Mesenchymal stem cell (in vitro differentiated cells and primary cell): ENCODE data around the gene CNDP2.

Experiments used
- DNase-seq: peaks from one replicate; pipeline ENCODE4 v3.0.0-alpha.2; 2013
- H2AFZ ChIP-seq: one replicate; pipeline ENCODE4 v1.6.1; 2013; ENCODE audit warnings: low read depth, mild to moderate bottlenecking, control low read depth, inconsistent platforms, low read length, moderate library complexity
- H2AK5ac ChIP-seq: 2 replicates; pipeline ENCODE4 v1.6.1; 2013; ENCODE audit warnings: low read length, moderate library complexity, mild to moderate bottlenecking, inconsistent platforms; ENCODE audit not compliant: severe bottlenecking
- H2BK120ac ChIP-seq: one replicate; pipeline ENCODE4 v1.6.1; 2013; ENCODE audit warnings: low read depth, mild to moderate bottlenecking, inconsistent platforms, low read length, moderate library complexity
- H2BK12ac ChIP-seq, 2 experiments: one replicate each; pipeline ENCODE4 v1.6.1; 2013; ENCODE audit warnings: inconsistent platforms in 2 of 2, low read length in 2 of 2, mild to moderate bottlenecking in 2 of 2, moderate library complexity in 2 of 2, control low read depth in 1 of 2
- H2BK15ac ChIP-seq: one replicate; pipeline ENCODE4 v1.6.1; 2013; ENCODE audit warnings: mild to moderate bottlenecking, low read depth, inconsistent platforms; ENCODE audit not compliant: poor library complexity, severe bottlenecking
- H2BK5ac ChIP-seq: 2 replicates; pipeline ENCODE4 v1.6.1; 2013; ENCODE audit warnings: low read depth, mild to moderate bottlenecking, low read length, control low read depth, inconsistent platforms; ENCODE audit not compliant: poor library complexity, severe bottlenecking
- H3K14ac ChIP-seq, 2 experiments: one replicate each; pipeline ENCODE4 v1.6.1; 2013; ENCODE audit warnings: inconsistent platforms in 2 of 2, low read length in 2 of 2, control low read depth in 1 of 2, mild to moderate bottlenecking in 1 of 2, moderate library complexity in 1 of 2
- H3K18ac ChIP-seq, 2 experiments: one replicate each; pipeline ENCODE4 v1.6.1; 2013; ENCODE audit warnings: inconsistent platforms in 2 of 2, low read length in 2 of 2, control low read depth in 1 of 2, low read depth in 1 of 2, mild to moderate bottlenecking in 1 of 2
- H3K23ac ChIP-seq, 2 experiments: one replicate each; pipeline ENCODE4 v1.6.1; 2013; ENCODE audit warnings: inconsistent platforms in 2 of 2, low read length in 2 of 2, mild to moderate bottlenecking in 2 of 2, moderate library complexity in 2 of 2, control low read depth in 1 of 2
- H3K27ac ChIP-seq: 2 replicates; pipeline ENCODE4 v1.5.1; 2013; ENCODE audit warnings: mild to moderate bottlenecking, moderate library complexity, low read length, control low read depth, inconsistent platforms; ENCODE audit not compliant: poor library complexity, severe bottlenecking
- H3K27me3 ChIP-seq, 2 experiments: 2 replicates each; pipeline versions ENCODE4 v1.6.1 to v1.7.0; 2013; ENCODE audit warnings: low read length in 2 of 2, mild to moderate bottlenecking in 2 of 2, moderate library complexity in 2 of 2, control low read depth in 1 of 2, inconsistent platforms in 1 of 2; ENCODE audit not compliant: control insufficient read depth in 1 of 2, insufficient read depth in 1 of 2
- H3K36me3 ChIP-seq, 2 experiments: 2 replicates each; pipeline versions ENCODE4 v1.6.1 to v1.7.0; 2013; ENCODE audit warnings: low read length in 2 of 2, control low read depth in 1 of 2, inconsistent platforms in 1 of 2, low read depth in 1 of 2, mild to moderate bottlenecking in 1 of 2; ENCODE audit not compliant: insufficient read depth in 2 of 2, control insufficient read depth in 1 of 2
- H3K4ac ChIP-seq, 2 experiments: one replicate each; pipeline ENCODE4 v1.6.1; 2013; ENCODE audit warnings: inconsistent platforms in 2 of 2, low read length in 2 of 2, mild to moderate bottlenecking in 2 of 2, moderate library complexity in 2 of 2, control low read depth in 1 of 2, low read depth in 1 of 2
- H3K4me1 ChIP-seq: 2 replicates; pipeline ENCODE4 v1.6.1; 2013; ENCODE audit warnings: low read depth, low read length, control low read depth; ENCODE audit not compliant: control insufficient read depth, insufficient read depth
- H3K4me2 ChIP-seq: 2 replicates; pipeline ENCODE4 v1.6.1; 2013; ENCODE audit warnings: low read length, mild to moderate bottlenecking, inconsistent platforms; ENCODE audit not compliant: poor library complexity, severe bottlenecking
- H3K4me3 ChIP-seq, 2 experiments: 2 replicates each; pipeline versions ENCODE4 v1.5.1 to v1.7.0; 2013; ENCODE audit warnings: low read length in 2 of 2, mild to moderate bottlenecking in 2 of 2, control low read depth in 1 of 2, low read depth in 1 of 2; ENCODE audit not compliant: insufficient read depth in 1 of 2
- H3K79me1 ChIP-seq: replicated peaks from 2 replicates; pipeline ENCODE4 v1.6.1; 2013; ENCODE audit warnings: mild to moderate bottlenecking, control low read depth, low read length, inconsistent platforms; ENCODE audit not compliant: poor library complexity, severe bottlenecking
- H3K9ac ChIP-seq: 2 replicates; pipeline ENCODE4 v1.7.0; 2013; ENCODE audit warnings: mild to moderate bottlenecking, low read length, moderate library complexity
- H3K9me3 ChIP-seq: 2 replicates; pipeline ENCODE4 v1.7.0; 2013; ENCODE audit warnings: mild to moderate bottlenecking, low read length; ENCODE audit not compliant: control insufficient read depth
- H4K8ac ChIP-seq: one replicate; pipeline ENCODE4 v1.6.1; 2013; ENCODE audit warnings: inconsistent platforms, mild to moderate bottlenecking, low read length, moderate library complexity
- H4K91ac ChIP-seq: one replicate; pipeline ENCODE4 v1.6.1; 2013; ENCODE audit warnings: mild to moderate bottlenecking, low read length, inconsistent platforms
- WGBS: methylation state at CpG from one replicate; pipeline ENCODE4 v1.1.7; 2013; ENCODE audit warnings: mixed read lengths; 5-methylcytosine and 5-hydroxymethylcytosine counted together

CNDP2 gene

DNA sequence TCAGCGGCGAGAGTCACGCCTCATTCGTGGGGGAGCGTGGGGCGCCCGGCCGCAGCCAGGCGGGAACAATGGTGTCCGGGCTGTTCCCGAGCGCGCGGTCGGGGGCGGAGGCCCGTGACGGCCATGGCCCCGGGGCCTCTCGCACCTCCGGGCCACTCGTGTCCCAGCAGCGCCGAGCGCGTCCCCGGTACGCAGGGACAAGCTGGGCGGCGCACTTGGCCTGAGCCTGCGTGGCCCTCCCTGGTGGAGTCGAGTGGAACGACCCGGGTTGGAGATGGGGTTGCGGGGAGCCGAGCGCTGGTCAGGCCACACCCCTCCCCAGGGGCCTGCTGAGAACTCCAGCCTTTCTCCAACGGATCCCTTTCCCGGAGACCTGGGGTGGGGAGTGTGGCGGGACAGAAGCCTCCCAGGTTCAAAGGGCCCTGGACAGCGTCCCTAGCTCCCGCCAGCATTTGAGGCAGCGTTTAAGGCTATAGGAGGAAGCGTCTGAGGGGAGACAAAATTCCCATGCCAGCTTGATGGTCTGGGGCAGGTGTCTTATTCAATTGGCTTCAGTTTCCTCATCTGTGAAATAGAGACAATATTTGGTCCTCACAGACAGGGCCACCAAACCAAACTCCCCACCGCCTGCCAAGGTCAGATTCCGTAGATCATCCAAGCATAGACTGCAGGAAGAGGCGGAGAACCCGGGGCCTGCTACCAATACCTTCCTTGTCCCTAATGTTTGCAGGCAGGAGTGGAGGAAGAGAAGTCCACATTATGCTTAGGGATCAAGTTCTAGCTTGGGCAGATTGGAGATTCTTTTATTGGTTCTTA is 553 bp downstream of the CNDP2 start:
- DNase-seq = peak; percentile 76
- H3K23ac ChIP-seq = peak overlapping the region in 1 of 2 experiments; percentile 16
- H2BK5ac ChIP-seq = peak overlapping the region; percentile 89
- H3K4me2 ChIP-seq = peak overlapping the region; percentile 90
- peak overlapping the region; percentile 45 to 92 for H3K4ac ChIP-seq
- H3K36me3 ChIP-seq = peaks cover 3 to 11% of the 10 kb centered on the region in 2 experiments
- peaks cover 0 to 5% of the 10 kb centered on the region in 2 experiments for H3K27me3 ChIP-seq
- peak overlapping the region; percentile 95 for H3K9ac ChIP-seq
- H3K4me1 ChIP-seq = peaks cover 14% of the 10 kb centered on the region
- H3K79me1 ChIP-seq = no peaks in the 10 kb centered on the region
- H2AK5ac ChIP-seq = peak overlapping the region; percentile 67
- H4K91ac ChIP-seq = peak overlapping the region; percentile 94
- H3K14ac ChIP-seq = peak overlapping the region in 1 of 2 experiments; percentile 72
- H3K9me3 ChIP-seq = peaks cover 5% of the 10 kb centered on the region
- WGBS = 3% methylated on average over 40 of the region's 48 CpGs
- peak overlapping the region; percentile 68 for H2BK120ac ChIP-seq
- peak overlapping the region; percentile 23 to 38 for H2BK12ac ChIP-seq
- H2AFZ ChIP-seq = peak overlapping the region; percentile 84
- peak overlapping the region; percentile 97 for H3K4me3 ChIP-seq
- H2BK15ac ChIP-seq = peak overlapping the region; percentile 94
- H4K8ac ChIP-seq = peak overlapping the region; percentile 94
- H3K27ac ChIP-seq = peak overlapping the region; percentile 95
- H3K18ac ChIP-seq = peak overlapping the region; percentile 84 to 86

- Histone ChIP-seq H3K4me3 (peak overlapping the region in 1 of 2 experiments; percentile 97), H3K4me1 (peaks cover 16% of the 10 kb centered on the region), H2BK5ac (no peak overlapping the region), H3K9ac (peak overlapping the region; percentile 95), H2AFZ (no peak overlapping the region), H4K8ac (no peak overlapping the region), H2BK15ac (no peak overlapping the region), H3K9me3 (peaks cover under 1% of the 10 kb centered on the region), H3K14ac (no peak overlapping the region), H3K23ac (no peak overlapping the region), H3K27me3 (no peaks in the 10 kb centered on the region), H3K18ac (peak overlapping the region in 1 of 2 experiments; percentile 18), H3K4me2 (peak overlapping the region; percentile 90), H3K36me3 (peaks cover 3 to 15% of the 10 kb centered on the region in 2 experiments), H4K91ac (peak overlapping the region; percentile 65), H2AK5ac (peak overlapping the region; percentile 97), H2BK12ac (peak overlapping the region in 1 of 2 experiments; percentile 38), H3K79me1 (no peaks in the 10 kb centered on the region), H3K4ac (no peak overlapping the region), H3K27ac (peak overlapping the region; percentile 95), H2BK120ac (no peak overlapping the region)
- DNase-seq = no peak
- WGBS = 98% methylated on average over 8 of the region's 8 CpGs
Measured at GRCh38 chr18:74497324-74497676, 1.1 kb downstream of the CNDP2 start.

- no peak overlapping the region for H3K23ac ChIP-seq
- H3K4me2 ChIP-seq = no peak overlapping the region
- H3K4me3 ChIP-seq = peak overlapping the region in 1 of 2 experiments; percentile 97
- no peak overlapping the region for H2BK15ac ChIP-seq
- H3K18ac ChIP-seq = no peak overlapping the region
- H2AFZ ChIP-seq = no peak overlapping the region
- peak overlapping the region; percentile 95 for H3K27ac ChIP-seq
- no peak overlapping the region for H2BK120ac ChIP-seq
- WGBS = 91% methylated on average over 3 of the region's 3 CpGs
- H3K36me3 ChIP-seq = peaks cover 3 to 20% of the 10 kb centered on the region in 2 experiments
- H2BK12ac ChIP-seq = peak overlapping the region in 1 of 2 experiments; percentile 6
- no peak overlapping the region for H3K4ac ChIP-seq
- no peak overlapping the region for H3K14ac ChIP-seq
- H3K9me3 ChIP-seq = no peaks in the 10 kb centered on the region
- peaks cover 17% of the 10 kb centered on the region for H3K4me1 ChIP-seq
- no peak overlapping the region for H4K8ac ChIP-seq
- no peak overlapping the region for H3K9ac ChIP-seq
- H2BK5ac ChIP-seq = no peak overlapping the region
- H3K79me1 ChIP-seq = no peaks in the 10 kb centered on the region
- H2AK5ac ChIP-seq = peak overlapping the region; percentile 75
- no peak overlapping the region for H4K91ac ChIP-seq
- DNase-seq = no peak
- H3K27me3 ChIP-seq = no peaks in the 10 kb centered on the region
Measured at GRCh38 chr18:74497778-74498177, 1.6 kb downstream of the CNDP2 start.
